ENCODE results near the gene HOXA7.

DNA sequence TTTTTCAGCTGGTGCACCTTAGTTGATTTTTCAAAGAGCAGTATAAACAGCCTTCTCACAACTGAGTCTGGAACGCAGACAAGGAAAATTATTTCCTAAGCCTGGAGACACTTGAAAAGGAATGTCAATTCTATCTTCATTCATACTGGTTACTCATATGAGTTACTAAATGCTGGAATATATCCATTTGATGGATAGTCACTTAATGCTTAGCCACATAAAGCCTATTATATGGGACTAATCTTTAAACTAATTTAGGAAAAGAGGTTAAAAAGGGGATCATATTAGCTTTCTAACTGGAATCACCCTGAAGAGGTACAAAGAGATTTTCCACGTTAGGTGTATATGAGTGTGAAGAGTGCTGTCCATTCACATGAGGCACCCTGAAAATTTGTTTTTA is 24.3 kb downstream of the HOXA7 start:
- no peak for TF ChIP-seq ZNF391 (tag by site-specific recombination; IDR thresholded peaks at IDR 0.05; ENCODE audit: borderline replicate concordance, low read depth)
- TF ChIP-seq, protein P1, sequence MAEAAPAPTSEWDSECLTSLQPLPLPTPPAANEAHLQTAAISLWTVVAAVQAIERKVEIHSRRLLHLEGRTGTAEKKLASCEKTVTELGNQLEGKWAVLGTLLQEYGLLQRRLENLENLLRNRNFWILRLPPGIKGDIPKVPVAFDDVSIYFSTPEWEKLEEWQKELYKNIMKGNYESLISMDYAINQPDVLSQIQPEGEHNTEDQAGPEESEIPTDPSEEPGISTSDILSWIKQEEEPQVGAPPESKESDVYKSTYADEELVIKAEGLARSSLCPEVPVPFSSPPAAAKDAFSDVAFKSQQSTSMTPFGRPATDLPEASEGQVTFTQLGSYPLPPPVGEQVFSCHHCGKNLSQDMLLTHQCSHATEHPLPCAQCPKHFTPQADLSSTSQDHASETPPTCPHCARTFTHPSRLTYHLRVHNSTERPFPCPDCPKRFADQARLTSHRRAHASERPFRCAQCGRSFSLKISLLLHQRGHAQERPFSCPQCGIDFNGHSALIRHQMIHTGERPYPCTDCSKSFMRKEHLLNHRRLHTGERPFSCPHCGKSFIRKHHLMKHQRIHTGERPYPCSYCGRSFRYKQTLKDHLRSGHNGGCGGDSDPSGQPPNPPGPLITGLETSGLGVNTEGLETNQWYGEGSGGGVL (tag by site-specific recombination; IDR thresholded peaks at IDR 0.05), result no peak
